Uterus (tissue), 2 donors: ENCODE data around the gene SLCO1B3.

ENCODE experiments used
- POLR2A ChIP-seq, 2 donors: fragments of 450-650 bp; IDR thresholded peaks; one replicate each; pipeline ENCODE4 v1.6.1; 2016; ENCODE audit warnings: antibody characterized with exemption in 2 of 2, mild to moderate bottlenecking in 1 of 2, moderate library complexity in 1 of 2
- TF ChIP-seq, protein P1 (sequence below), 4 experiments: fragments of 200-600 bp in 2 of 4; fragments of 450-650 bp in 2 of 4; sonication (generic) in 2 of 4; IDR thresholded peaks; one replicate each; pipeline ENCODE4 v1.5.1; 2016 to 2019; ENCODE audit warnings: antibody characterized with exemption in 4 of 4, mild to moderate bottlenecking in 2 of 4, moderate library complexity in 1 of 4

DNA sequence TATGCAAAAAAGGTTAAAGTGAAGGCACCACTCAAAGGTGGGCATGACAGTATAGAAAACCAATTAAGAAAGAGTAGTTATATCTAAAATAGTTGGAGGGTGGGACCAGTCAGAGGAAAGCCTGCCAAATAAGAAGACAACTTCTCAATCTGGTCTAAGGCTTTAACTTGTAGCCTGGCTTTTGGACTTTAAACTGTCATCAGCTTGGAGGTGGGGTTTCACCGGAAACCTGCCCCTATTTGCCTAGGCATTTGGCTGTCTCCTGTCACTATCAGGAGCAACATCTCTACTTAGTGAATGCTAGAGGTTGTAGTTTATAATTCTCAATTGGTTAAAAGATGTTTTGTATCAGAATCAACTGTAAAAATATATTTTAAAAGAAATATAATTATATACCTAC, 107.3 kb downstream of the SLCO1B3 start:
- TF ChIP-seq, protein P1, sequence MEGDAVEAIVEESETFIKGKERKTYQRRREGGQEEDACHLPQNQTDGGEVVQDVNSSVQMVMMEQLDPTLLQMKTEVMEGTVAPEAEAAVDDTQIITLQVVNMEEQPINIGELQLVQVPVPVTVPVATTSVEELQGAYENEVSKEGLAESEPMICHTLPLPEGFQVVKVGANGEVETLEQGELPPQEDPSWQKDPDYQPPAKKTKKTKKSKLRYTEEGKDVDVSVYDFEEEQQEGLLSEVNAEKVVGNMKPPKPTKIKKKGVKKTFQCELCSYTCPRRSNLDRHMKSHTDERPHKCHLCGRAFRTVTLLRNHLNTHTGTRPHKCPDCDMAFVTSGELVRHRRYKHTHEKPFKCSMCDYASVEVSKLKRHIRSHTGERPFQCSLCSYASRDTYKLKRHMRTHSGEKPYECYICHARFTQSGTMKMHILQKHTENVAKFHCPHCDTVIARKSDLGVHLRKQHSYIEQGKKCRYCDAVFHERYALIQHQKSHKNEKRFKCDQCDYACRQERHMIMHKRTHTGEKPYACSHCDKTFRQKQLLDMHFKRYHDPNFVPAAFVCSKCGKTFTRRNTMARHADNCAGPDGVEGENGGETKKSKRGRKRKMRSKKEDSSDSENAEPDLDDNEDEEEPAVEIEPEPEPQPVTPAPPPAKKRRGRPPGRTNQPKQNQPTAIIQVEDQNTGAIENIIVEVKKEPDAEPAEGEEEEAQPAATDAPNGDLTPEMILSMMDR (IDR thresholded peaks at IDR 0.05) = no peak
- TF ChIP-seq POLR2A (IDR thresholded peaks at IDR 0.05) = no peak
